Transverse colon (tissue), 3 donors: ENCODE results near the gene RUVBL2.

Source experiments
- POLR2A ChIP-seq: fragments of 450-650 bp; IDR thresholded peaks from one replicate; pipeline ENCODE4 v1.6.1; 2016; ENCODE audit warnings: antibody characterized with exemption, mild to moderate bottlenecking, moderate library complexity
- TF ChIP-seq, protein P1 (sequence below), 5 experiments: fragments of 200-600 bp in 3 of 5; fragments of 450-650 bp in 2 of 5; sonication (generic) in 3 of 5; IDR thresholded peaks; 1 replicate in 2 of 5; 2 replicates in 3 of 5; pipeline ENCODE4 v1.5.1; 2016 to 2017; ENCODE audit warnings: antibody characterized with exemption in 5 of 5, inconsistent platforms in 3 of 5, mild to moderate bottlenecking in 2 of 5, moderate library complexity in 1 of 5

DNA sequence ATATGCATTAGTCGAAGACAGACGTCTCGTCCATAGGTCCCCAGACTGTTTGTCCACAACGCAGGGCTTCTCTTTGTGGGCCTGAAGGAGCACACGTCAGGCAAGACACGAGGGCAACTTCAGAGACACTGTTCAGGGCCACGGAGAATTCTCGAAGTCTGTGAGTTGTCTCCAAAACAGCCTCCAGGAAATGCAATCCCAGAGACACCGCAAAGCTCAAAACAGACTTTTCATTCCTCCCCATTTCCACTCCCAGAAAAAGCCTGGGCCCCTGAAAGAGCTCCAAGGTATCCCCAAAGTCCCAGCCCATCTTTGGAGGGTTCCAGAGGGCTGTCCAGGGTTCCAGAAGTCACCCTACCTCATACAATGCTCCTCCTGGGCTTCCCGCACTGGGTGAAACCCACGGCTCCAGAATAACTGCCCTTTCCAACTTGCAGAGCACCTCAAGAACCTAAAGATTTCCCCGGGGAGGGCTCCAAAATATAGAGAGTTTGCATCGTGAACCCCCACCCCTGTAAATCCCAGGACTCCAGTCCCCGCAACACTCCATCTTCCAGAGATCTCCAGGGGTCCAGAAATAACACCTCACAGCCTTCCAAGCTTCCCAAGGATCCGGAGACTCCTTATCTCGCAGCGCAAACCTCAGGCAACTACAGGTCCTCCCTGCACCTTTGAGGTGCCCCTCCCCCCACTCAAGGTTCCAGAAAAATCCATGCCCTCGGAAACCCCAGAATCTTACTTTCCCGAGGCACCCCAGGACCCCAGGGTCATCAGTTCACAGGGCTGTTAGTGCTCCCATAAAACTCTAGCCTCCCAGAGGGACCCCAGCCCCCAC lies 29.3 kb upstream of the RUVBL2 start:
- TF ChIP-seq, protein P1, sequence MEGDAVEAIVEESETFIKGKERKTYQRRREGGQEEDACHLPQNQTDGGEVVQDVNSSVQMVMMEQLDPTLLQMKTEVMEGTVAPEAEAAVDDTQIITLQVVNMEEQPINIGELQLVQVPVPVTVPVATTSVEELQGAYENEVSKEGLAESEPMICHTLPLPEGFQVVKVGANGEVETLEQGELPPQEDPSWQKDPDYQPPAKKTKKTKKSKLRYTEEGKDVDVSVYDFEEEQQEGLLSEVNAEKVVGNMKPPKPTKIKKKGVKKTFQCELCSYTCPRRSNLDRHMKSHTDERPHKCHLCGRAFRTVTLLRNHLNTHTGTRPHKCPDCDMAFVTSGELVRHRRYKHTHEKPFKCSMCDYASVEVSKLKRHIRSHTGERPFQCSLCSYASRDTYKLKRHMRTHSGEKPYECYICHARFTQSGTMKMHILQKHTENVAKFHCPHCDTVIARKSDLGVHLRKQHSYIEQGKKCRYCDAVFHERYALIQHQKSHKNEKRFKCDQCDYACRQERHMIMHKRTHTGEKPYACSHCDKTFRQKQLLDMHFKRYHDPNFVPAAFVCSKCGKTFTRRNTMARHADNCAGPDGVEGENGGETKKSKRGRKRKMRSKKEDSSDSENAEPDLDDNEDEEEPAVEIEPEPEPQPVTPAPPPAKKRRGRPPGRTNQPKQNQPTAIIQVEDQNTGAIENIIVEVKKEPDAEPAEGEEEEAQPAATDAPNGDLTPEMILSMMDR (IDR thresholded peaks at IDR 0.05) = no peak
- TF ChIP-seq POLR2A = no peak
